Endothelial cell of hepatic sinusoid (primary cell): Measurements from ENCODE around the gene RNF40.
"Not testable (repeated sequence)": the region's sequence is repeated elsewhere in the genome, so short reads cannot be mapped to it uniquely, and the experiment has no call there.

Experiments used
- in situ Hi-C: cut with HindIII; loops from 2 replicates; pipeline ENCODE4 v1.10.0; 2017; ENCODE audit warnings: low sequenced_read_pairs

The RNF40 gene

DNA sequence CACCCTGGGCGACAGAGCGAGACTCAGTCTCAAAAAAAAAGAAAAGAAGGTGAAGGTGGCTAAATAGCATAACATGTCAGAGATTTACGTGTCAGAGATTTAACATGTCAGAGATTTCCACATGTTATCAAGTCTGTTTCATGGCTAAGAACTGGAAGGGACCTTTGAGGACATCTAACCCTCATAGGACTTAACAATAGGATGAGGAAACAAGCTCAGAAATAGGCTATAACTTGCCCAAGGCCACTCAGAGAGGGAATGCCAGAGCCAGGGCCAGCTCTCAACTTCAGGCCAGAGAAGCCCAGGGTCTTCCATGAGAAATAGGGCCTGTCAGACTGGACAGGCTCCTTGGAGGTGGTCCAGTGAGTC lies 51.7 kb downstream of the RNF40 start:
- in situ Hi-C loops = no loop called here

GRCh38 chr16:30816769-30817168 lies 54.6 kb downstream of the RNF40 start:
- in situ Hi-C loops = no loop called here

- in situ Hi-C loops = no loop called here
Measured at GRCh38 chr16:30820952-30821421, 58.9 kb downstream of the RNF40 start.

DNA sequence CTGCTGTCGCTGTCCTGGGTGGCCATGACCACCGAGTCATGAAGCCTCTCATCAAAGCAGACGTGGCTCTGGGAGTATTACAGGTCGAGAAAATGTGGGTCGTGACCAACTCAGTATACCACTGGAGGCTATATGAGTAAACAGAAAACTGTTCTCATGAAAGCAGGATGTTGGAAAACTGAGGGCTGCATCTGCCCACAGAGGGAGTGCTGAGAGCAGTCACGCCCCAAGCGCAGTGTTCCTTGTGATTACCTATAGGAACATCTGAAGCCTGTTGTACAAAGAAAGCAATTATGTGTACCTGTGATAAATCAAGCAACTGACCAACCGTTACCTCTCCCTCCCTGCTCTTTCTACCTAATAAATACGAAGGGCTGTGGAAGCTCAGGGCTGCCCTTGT lies 59.3 kb downstream of the RNF40 start:
- in situ Hi-C loops = not testable (repeated sequence)

- in situ Hi-C loops = no loop called here
Measured at GRCh38 chr16:30821891-30822290, 59.8 kb downstream of the RNF40 start.
